HG03025 (cell line): ENCODE data around the gene ZBTB43.
"Not testable (repeated sequence)": the region's sequence is repeated elsewhere in the genome, so short reads cannot be mapped to it uniquely, and the experiment has no call there.

Experiments
- ATAC-seq: cut with Tn5 transposase; IDR thresholded peaks from one replicate; pipeline ENCODE4 v1.9.1; 2021; ENCODE audit warnings: mild to moderate bottlenecking, moderate library complexity; ENCODE audit not compliant: unreplicated experiment, low FRiP score

ZBTB43 gene

GRCh38 chr9:126788634-126789349 lies 16.0 kb upstream of the ZBTB43 start:
- ATAC-seq = no peak

GRCh38 chr9:126790561-126790960 lies 14.3 kb upstream of the ZBTB43 start:
- ATAC-seq = no peak

GRCh38 chr9:126791406-126792230 lies 13.2 kb upstream of the ZBTB43 start:
- ATAC-seq = no peak

GRCh38 chr9:126793686-126794417 lies 11.0 kb upstream of the ZBTB43 start:
- no peak for ATAC-seq

- no peak for ATAC-seq
Measured at GRCh38 chr9:126794441-126794840, 10.4 kb upstream of the ZBTB43 start.

GRCh38 chr9:126796758-126797157 lies 8.1 kb upstream of the ZBTB43 start:
- ATAC-seq = no peak

- ATAC-seq = no peak
Measured at GRCh38 chr9:126797903-126798302, 6.9 kb upstream of the ZBTB43 start.

- ATAC-seq = no peak
Measured at GRCh38 chr9:126799034-126799433, 5.8 kb upstream of the ZBTB43 start.

- no peak for ATAC-seq
Measured at GRCh38 chr9:126802318-126803059, 2.4 kb upstream of the ZBTB43 start.

- no peak for ATAC-seq
Measured at GRCh38 chr9:126804198-126804695, 593 bp upstream of the ZBTB43 start.

- ATAC-seq = no peak
Measured at GRCh38 chr9:126805554-126806262, 868 bp downstream of the ZBTB43 start.

- ATAC-seq = no peak
Measured at GRCh38 chr9:126806336-126806735, 1.5 kb downstream of the ZBTB43 start.

- ATAC-seq = no peak
Measured at GRCh38 chr9:126809068-126809467, 4.2 kb downstream of the ZBTB43 start.

GRCh38 chr9:126810221-126810620 lies 5.4 kb downstream of the ZBTB43 start:
- ATAC-seq = not testable (repeated sequence)

- ATAC-seq = no peak
Measured at GRCh38 chr9:126813072-126813471, 8.2 kb downstream of the ZBTB43 start.

GRCh38 chr9:126814091-126814490 lies 9.3 kb downstream of the ZBTB43 start:
- no peak for ATAC-seq

GRCh38 chr9:126817615-126818014 lies 12.8 kb downstream of the ZBTB43 start:
- ATAC-seq = not testable (repeated sequence)

- ATAC-seq = no peak
Measured at GRCh38 chr9:126818482-126818881, 13.6 kb downstream of the ZBTB43 start.

GRCh38 chr9:126819482-126819881 lies 14.6 kb downstream of the ZBTB43 start:
- no peak for ATAC-seq

- ATAC-seq = no peak
Measured at GRCh38 chr9:126822278-126822677, 17.4 kb downstream of the ZBTB43 start.
